ENCODE measurements around the gene STX7. TPM values are rescaled to one million over a fixed set of nuclear protein-coding genes. Genes with fewer than 3 reads are reported as not detected.

STX7 gene
- total RNA-seq, 1 donor from 2014 or later, result 66.5 TPM

DNA sequence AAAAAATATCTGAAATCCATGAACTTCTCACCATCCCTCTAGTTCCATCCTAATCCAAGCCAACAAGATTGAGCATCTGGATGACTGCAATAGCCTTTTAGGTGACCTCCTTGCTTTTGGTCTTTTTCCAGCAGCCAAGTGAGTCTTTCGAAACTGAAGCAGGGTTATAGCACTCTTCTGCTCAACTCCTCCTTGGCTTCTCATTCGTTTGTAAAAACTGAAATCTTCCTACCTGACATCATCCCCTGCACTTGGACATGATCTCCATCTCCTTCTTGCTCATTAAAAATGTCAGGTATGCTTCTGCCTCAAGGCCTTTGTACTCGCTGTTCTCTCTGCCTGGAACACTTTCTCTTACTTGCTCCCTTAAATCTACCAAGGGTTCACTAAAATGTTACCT, 46.0 kb downstream of the STX7 start:
- H3K36me3 Mint-ChIP-seq (ENCODE audit: low read depth), result peaks cover 36% of the 10 kb centered on the region
- H3K4me1 Mint-ChIP-seq (ENCODE audit: low read depth), result no peaks in the 10 kb centered on the region
- no peak for DNase-seq (ENCODE audit: low spot score)
- TF ChIP-seq, protein P1, sequence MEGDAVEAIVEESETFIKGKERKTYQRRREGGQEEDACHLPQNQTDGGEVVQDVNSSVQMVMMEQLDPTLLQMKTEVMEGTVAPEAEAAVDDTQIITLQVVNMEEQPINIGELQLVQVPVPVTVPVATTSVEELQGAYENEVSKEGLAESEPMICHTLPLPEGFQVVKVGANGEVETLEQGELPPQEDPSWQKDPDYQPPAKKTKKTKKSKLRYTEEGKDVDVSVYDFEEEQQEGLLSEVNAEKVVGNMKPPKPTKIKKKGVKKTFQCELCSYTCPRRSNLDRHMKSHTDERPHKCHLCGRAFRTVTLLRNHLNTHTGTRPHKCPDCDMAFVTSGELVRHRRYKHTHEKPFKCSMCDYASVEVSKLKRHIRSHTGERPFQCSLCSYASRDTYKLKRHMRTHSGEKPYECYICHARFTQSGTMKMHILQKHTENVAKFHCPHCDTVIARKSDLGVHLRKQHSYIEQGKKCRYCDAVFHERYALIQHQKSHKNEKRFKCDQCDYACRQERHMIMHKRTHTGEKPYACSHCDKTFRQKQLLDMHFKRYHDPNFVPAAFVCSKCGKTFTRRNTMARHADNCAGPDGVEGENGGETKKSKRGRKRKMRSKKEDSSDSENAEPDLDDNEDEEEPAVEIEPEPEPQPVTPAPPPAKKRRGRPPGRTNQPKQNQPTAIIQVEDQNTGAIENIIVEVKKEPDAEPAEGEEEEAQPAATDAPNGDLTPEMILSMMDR (IDR thresholded peaks at IDR 0.05), result no peak
- H3K27ac Mint-ChIP-seq (ENCODE audit: unreplicated experiment), result no peak overlapping the region
- H3K9me3 Mint-ChIP-seq (ENCODE audit: low read depth), result no peaks in the 10 kb centered on the region
- no peak overlapping the region for H3K4me3 Mint-ChIP-seq (ENCODE audit: unreplicated experiment)
- H3K27me3 Mint-ChIP-seq (ENCODE audit: low read depth), result no peaks in the 10 kb centered on the region

DNA sequence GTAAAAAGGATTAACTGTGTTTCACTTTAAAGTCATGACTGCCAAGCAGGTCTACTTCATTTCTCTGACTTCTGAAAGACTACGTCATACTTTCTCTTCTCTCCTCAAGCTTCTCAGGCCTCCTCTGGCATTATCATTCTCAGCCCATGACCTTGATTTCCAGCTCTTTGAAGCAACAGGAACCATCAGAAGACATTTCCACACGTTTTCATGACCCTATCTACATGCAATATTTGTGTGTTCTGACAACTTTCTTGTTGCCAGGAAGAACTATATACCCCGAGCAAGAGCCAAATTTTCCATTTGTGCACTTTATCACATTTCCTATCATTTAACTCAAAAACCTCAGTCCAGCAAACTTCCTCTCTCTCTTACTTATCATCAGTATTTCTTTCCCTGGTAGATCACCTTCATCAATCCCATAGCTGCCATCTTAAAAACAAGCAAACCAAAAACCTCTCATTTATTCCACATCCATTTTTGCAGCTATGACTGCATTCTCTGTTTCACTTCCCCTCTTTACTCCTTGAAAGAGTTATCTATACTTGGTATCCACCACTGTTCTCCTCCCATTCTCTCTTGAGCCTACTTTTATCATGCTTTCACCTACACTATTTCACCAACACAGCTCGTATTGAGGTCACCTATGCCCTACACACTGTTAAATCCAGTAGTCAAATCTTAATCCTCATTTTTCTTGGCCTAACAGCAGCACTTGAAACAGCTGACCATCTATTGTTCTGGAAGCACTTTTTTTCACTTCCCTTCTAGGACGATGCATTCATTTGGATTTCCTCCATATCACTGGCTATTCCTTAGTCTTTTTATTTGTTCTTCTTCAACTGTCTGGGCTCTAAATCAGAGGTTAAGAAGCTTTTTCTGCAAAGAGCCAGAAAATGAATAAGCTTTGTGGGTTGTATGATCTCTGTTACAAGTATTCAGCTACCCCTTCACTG, 47.1 kb downstream of the STX7 start:
- TF ChIP-seq, protein P1 (IDR thresholded peaks at IDR 0.05), result no peak
- Mint-ChIP-seq H3K36me3 (ENCODE audit: low read depth) (peaks cover 34% of the 10 kb centered on the region), H3K4me3 (ENCODE audit: unreplicated experiment) (no peak overlapping the region), H3K27me3 (ENCODE audit: low read depth) (no peaks in the 10 kb centered on the region), H3K9me3 (ENCODE audit: low read depth) (no peaks in the 10 kb centered on the region), H3K4me1 (ENCODE audit: low read depth) (no peaks in the 10 kb centered on the region), H3K27ac (ENCODE audit: unreplicated experiment) (no peak overlapping the region)
- DNase-seq (ENCODE audit: low spot score), result no peak

DNA sequence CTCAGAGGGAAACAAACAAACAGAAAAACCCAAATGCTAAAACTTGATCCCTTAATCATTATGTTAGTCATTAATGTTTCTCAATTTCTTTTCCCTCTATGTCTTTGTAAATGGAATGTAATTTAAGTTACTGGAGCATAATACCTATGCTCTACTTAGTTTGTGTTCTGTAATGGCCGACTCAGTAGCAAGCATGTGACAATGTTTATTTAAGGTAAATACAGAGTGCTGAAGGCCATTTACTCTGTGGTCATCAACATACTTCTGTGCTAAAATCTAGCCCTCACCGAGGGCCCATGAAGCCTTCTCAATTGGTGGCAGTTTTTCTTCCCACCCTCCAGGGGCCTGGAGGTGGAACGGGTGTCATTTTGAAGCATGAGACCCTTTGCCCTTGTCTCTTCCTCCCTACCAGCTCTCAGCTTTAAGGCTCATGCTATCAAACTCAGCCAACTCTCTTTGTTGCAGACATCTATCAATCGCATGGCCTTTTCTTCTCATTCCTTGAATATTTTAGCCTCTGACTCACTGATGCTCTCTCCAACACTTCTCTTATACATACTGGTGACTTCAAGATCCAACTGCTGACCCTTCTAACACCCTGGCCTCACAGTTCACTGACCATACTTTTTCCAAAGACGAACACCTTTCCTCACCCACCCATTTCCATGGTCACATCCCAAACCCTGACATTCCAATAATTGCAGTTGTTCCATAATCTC, 48.2 kb downstream of the STX7 start:
- Mint-ChIP-seq H3K4me3 (ENCODE audit: unreplicated experiment) (no peak overlapping the region), H3K9me3 (ENCODE audit: low read depth) (no peaks in the 10 kb centered on the region), H3K27ac (ENCODE audit: unreplicated experiment) (no peak overlapping the region), H3K4me1 (ENCODE audit: low read depth) (no peaks in the 10 kb centered on the region), H3K27me3 (ENCODE audit: low read depth) (no peaks in the 10 kb centered on the region), H3K36me3 (ENCODE audit: low read depth) (peaks cover 33% of the 10 kb centered on the region)
- no peak for DNase-seq (ENCODE audit: low spot score)
- TF ChIP-seq, protein P1 (IDR thresholded peaks at IDR 0.05), result no peak

DNA sequence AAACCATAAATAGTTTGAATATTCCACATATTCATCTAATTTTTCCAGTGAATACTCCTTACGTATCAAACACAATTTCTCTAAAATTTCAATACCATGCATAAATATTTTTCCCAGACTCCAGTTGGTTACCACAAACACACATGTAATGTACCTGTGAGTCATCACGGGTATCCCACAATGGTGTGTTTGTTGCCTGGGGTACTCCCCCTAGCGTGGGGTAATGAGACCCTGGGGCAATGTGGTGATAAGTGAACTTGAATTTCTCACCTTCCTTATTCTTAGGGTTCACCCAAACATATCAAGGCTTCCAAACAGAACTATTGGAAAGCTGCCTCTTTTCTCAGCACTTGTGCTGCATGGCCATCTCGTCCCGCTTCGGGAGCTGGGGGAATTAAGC, 51.0 kb downstream of the STX7 start:
- H3K4me3 Mint-ChIP-seq (ENCODE audit: unreplicated experiment), result no peak overlapping the region
- peaks cover 28% of the 10 kb centered on the region for H3K36me3 Mint-ChIP-seq (ENCODE audit: low read depth)
- no peaks in the 10 kb centered on the region for H3K27me3 Mint-ChIP-seq (ENCODE audit: low read depth)
- no peak overlapping the region for H3K27ac Mint-ChIP-seq (ENCODE audit: unreplicated experiment)
- H3K9me3 Mint-ChIP-seq (ENCODE audit: low read depth), result no peaks in the 10 kb centered on the region
- TF ChIP-seq, protein P1 (IDR thresholded peaks at IDR 0.05), result no peak
- H3K4me1 Mint-ChIP-seq (ENCODE audit: low read depth), result no peaks in the 10 kb centered on the region
- no peak for DNase-seq (ENCODE audit: low spot score)

DNA sequence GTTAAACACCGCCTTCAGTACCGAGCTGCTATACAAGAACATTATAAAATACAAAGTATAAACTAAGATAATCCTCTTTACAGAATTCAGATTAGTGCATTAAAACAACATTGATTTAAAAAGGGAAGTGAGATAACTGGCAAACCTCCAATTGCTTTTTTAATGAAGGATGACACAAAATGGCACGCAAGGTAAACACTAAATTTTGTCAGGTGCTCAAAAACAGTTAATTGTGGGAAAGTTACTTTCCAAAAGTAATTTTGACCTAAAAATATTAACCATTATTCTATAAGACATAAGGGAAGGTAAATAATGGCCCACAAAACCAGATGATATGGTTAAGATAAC, 53.3 kb downstream of the STX7 start:
- Mint-ChIP-seq H3K27me3 (ENCODE audit: low read depth) (no peaks in the 10 kb centered on the region), H3K36me3 (ENCODE audit: low read depth) (peaks cover 37% of the 10 kb centered on the region), H3K9me3 (ENCODE audit: low read depth) (no peaks in the 10 kb centered on the region), H3K4me3 (ENCODE audit: unreplicated experiment) (no peak overlapping the region), H3K4me1 (ENCODE audit: low read depth) (no peaks in the 10 kb centered on the region), H3K27ac (ENCODE audit: unreplicated experiment) (no peak overlapping the region)
- no peak for DNase-seq (ENCODE audit: low spot score)
- TF ChIP-seq, protein P1 (IDR thresholded peaks at IDR 0.05), result no peak

Measured in chondrocyte (in vitro differentiated cells).